SK-N-SH treated with all-trans-retinoic acid at 6 μM for 48 hours (cell line): ENCODE results near the gene PCDHGA1.

Experiments
- ATAC-seq: fragments of 200-7000 bp; cut with Tn5 transposase; 3 replicates; pipeline ENCODE4 v1.9.1; 2020; ENCODE audit warnings: mild to moderate bottlenecking, moderate library complexity
- ARNTL ChIP-seq: fragments of 450-650 bp; formaldehyde crosslinking; IDR thresholded peaks from 2 replicates; pipeline ENCODE4 v1.5.0; 2020; ENCODE audit warnings: low read depth, mild to moderate bottlenecking, moderate library complexity, borderline replicate concordance
- BACH2 ChIP-seq: fragments of 250-450 bp; sonication (Bioruptor Pico); IDR thresholded peaks from 2 replicates; pipeline ENCODE4 v1.9.0; 2021; ENCODE audit warnings: mild to moderate bottlenecking, borderline replicate concordance
- CSDC2 ChIP-seq: fragments of 250-450 bp; sonication (Bioruptor Pico); IDR thresholded peaks from 2 replicates; pipeline ENCODE4 v1.5.0; 2020; ENCODE audit warnings: mild to moderate bottlenecking, moderate library complexity
- ESRRG ChIP-seq: fragments of 250-450 bp; sonication (Bioruptor Pico); IDR thresholded peaks from 2 replicates; pipeline ENCODE4 v1.6.1; 2021; ENCODE audit warnings: mild to moderate bottlenecking
- ISL1 ChIP-seq: fragments of 250-450 bp; sonication (Bioruptor Pico); IDR thresholded peaks from 2 replicates; pipeline ENCODE4 v2.1.2; 2022; ENCODE audit warnings: mild to moderate bottlenecking, moderate library complexity
- OSR1 ChIP-seq: fragments of 250-450 bp; sonication (Bioruptor Pico); IDR thresholded peaks from 2 replicates; pipeline ENCODE4 v1.8.0; 2022; ENCODE audit warnings: moderate library complexity, mild to moderate bottlenecking, inconsistent platforms
- POU6F1 ChIP-seq: fragments of 250-450 bp; sonication (Bioruptor Pico); IDR thresholded peaks from 2 replicates; pipeline ENCODE4 v1.8.0; 2021; ENCODE audit warnings: low read depth, mild to moderate bottlenecking, moderate library complexity, borderline replicate concordance
- PPARA ChIP-seq: fragments of 250-450 bp; sonication (Bioruptor Pico); IDR thresholded peaks from 2 replicates; pipeline ENCODE4 v1.5.0; 2020; ENCODE audit warnings: mild to moderate bottlenecking, borderline replicate concordance
- RARB ChIP-seq: fragments of 250-450 bp; sonication (Bioruptor Pico); IDR thresholded peaks from 2 replicates; pipeline ENCODE4 v1.8.0; 2021; ENCODE audit warnings: mild to moderate bottlenecking, moderate library complexity
- SNAI2 ChIP-seq: fragments of 250-450 bp; sonication (Bioruptor Pico); IDR thresholded peaks from 2 replicates; pipeline ENCODE4 v1.5.0; 2020; ENCODE audit warnings: mild to moderate bottlenecking, moderate library complexity
- TCF4 ChIP-seq: fragments of 250-450 bp; sonication (Bioruptor Pico); IDR thresholded peaks from 2 replicates; pipeline ENCODE4 v1.8.0; 2021; ENCODE audit warnings: mild to moderate bottlenecking, moderate library complexity, borderline replicate concordance
- TOX ChIP-seq: fragments of 250-450 bp; sonication (Bioruptor Pico); IDR thresholded peaks from 2 replicates; pipeline ENCODE4 v1.8.0; 2021; ENCODE audit warnings: mild to moderate bottlenecking, moderate library complexity, borderline replicate concordance
- ZC3H10 ChIP-seq: fragments of 250-450 bp; sonication (Bioruptor Pico); IDR thresholded peaks from 2 replicates; pipeline ENCODE4 v1.5.1; 2021; ENCODE audit warnings: mild to moderate bottlenecking, moderate library complexity
- ZFP3 ChIP-seq: fragments of 250-450 bp; sonication (Bioruptor Pico); IDR thresholded peaks from 2 replicates; pipeline ENCODE4 v1.5.0; 2020; ENCODE audit warnings: mild to moderate bottlenecking, moderate library complexity
- ZFP30 ChIP-seq: fragments of 450-650 bp; formaldehyde crosslinking; IDR thresholded peaks from 2 replicates; pipeline ENCODE4 v1.5.0; 2022; ENCODE audit warnings: mild to moderate bottlenecking, moderate library complexity
- ZNF565 ChIP-seq: fragments of 450-650 bp; formaldehyde crosslinking; conservative IDR thresholded peaks from 2 replicates; pipeline ENCODE4 v1.5.0; 2020; ENCODE audit warnings: low read depth, mild to moderate bottlenecking, moderate library complexity
- ZNF70 ChIP-seq: fragments of 450-650 bp; formaldehyde crosslinking; IDR thresholded peaks from 2 replicates; pipeline ENCODE4 v1.5.0; 2020; ENCODE audit warnings: mild to moderate bottlenecking, moderate library complexity
- ZNF8 ChIP-seq: fragments of 450-650 bp; formaldehyde crosslinking; IDR thresholded peaks from 2 replicates; pipeline ENCODE4 v1.5.0; 2020; ENCODE audit warnings: mild to moderate bottlenecking, moderate library complexity
- TF ChIP-seq, protein P1 (sequence below): fragments of 250-450 bp; sonication (Bioruptor Pico); IDR thresholded peaks from 2 replicates; pipeline ENCODE4 v1.5.0; 2020; ENCODE audit warnings: mild to moderate bottlenecking, moderate library complexity
- TF ChIP-seq, protein P2 (sequence below): fragments of 250-450 bp; sonication (Bioruptor Pico); IDR thresholded peaks from 2 replicates; pipeline ENCODE4 v1.5.1; 2020; ENCODE audit warnings: low read depth, mild to moderate bottlenecking, moderate library complexity

The PCDHGA1 gene

DNA sequence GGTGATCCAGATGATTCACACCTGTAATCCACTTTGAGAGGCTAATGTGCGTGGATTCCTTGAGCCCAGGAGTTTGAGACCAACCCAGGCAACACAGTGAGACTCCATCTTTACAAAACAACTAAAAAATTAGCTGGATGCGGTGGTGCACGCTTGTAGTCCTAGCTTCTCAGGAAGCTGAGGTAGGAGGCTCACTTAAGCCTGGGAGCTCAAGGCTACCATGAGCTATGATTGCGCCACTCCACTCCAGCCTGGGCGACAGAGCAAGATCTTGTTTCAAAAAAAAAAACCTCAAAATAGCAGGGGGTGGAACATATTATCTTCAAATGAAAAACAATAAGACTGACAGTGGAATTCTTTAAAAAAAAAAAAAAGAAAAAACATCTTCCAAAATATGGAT is 217.6 kb downstream of the PCDHGA1 start:
- ATAC-seq: no peak
- TF ChIP-seq, protein P1, sequence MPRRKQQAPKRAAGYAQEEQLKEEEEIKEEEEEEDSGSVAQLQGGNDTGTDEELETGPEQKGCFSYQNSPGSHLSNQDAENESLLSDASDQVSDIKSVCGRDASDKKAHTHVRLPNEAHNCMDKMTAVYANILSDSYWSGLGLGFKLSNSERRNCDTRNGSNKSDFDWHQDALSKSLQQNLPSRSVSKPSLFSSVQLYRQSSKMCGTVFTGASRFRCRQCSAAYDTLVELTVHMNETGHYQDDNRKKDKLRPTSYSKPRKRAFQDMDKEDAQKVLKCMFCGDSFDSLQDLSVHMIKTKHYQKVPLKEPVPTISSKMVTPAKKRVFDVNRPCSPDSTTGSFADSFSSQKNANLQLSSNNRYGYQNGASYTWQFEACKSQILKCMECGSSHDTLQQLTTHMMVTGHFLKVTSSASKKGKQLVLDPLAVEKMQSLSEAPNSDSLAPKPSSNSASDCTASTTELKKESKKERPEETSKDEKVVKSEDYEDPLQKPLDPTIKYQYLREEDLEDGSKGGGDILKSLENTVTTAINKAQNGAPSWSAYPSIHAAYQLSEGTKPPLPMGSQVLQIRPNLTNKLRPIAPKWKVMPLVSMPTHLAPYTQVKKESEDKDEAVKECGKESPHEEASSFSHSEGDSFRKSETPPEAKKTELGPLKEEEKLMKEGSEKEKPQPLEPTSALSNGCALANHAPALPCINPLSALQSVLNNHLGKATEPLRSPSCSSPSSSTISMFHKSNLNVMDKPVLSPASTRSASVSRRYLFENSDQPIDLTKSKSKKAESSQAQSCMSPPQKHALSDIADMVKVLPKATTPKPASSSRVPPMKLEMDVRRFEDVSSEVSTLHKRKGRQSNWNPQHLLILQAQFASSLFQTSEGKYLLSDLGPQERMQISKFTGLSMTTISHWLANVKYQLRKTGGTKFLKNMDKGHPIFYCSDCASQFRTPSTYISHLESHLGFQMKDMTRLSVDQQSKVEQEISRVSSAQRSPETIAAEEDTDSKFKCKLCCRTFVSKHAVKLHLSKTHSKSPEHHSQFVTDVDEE (CRISPR knock-in tag): no peak
- no peak for TF ChIP-seq PPARA (CRISPR knock-in tag)
- TF ChIP-seq OSR1 (CRISPR knock-in tag): no peak
- TF ChIP-seq ESRRG (CRISPR knock-in tag): no peak
- no peak for TF ChIP-seq CSDC2 (CRISPR knock-in tag)
- TF ChIP-seq, protein P2, sequence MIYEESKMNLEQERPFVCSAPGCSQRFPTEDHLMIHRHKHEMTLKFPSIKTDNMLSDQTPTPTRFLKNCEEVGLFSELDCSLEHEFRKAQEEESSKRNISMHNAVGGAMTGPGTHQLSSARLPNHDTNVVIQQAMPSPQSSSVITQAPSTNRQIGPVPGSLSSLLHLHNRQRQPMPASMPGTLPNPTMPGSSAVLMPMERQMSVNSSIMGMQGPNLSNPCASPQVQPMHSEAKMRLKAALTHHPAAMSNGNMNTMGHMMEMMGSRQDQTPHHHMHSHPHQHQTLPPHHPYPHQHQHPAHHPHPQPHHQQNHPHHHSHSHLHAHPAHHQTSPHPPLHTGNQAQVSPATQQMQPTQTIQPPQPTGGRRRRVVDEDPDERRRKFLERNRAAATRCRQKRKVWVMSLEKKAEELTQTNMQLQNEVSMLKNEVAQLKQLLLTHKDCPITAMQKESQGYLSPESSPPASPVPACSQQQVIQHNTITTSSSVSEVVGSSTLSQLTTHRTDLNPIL: no peak
- TF ChIP-seq ZNF8 (CRISPR knock-in tag): no peak
- no peak for TF ChIP-seq ISL1 (CRISPR knock-in tag)
- no peak for TF ChIP-seq ZNF70 (CRISPR knock-in tag)
- no peak for TF ChIP-seq TCF4 (CRISPR knock-in tag)
- TF ChIP-seq ZNF565 (CRISPR knock-in tag): no peak
- TF ChIP-seq RARB (CRISPR knock-in tag): no peak
- TF ChIP-seq POU6F1 (CRISPR knock-in tag): no peak
- no peak for TF ChIP-seq ZC3H10 (CRISPR knock-in tag)
- no peak for TF ChIP-seq TOX
- TF ChIP-seq ZFP30: no peak
- TF ChIP-seq, all 23 proteins: peak for 0

GRCh38 chr5:141557681-141558136 is 227.4 kb downstream of the PCDHGA1 start:
- TF ChIP-seq TCF4 (CRISPR knock-in tag): peak; percentile 35; the same call in 1 of the 2 replicates
- no peak for TF ChIP-seq ESRRG (CRISPR knock-in tag)
- no peak for TF ChIP-seq ZNF8 (CRISPR knock-in tag)
- no peak for TF ChIP-seq OSR1 (CRISPR knock-in tag)
- TF ChIP-seq, protein P2: no peak
- TF ChIP-seq ZC3H10 (CRISPR knock-in tag): peak; percentile 30; the same call in 1 of the 2 replicates
- TF ChIP-seq ZFP3: peak; percentile 68; the same call in 1 of the 2 replicates
- TF ChIP-seq ARNTL: no peak
- TF ChIP-seq SNAI2: peak; percentile 79; the same call in 1 of the 2 replicates
- no peak for TF ChIP-seq ZNF565 (CRISPR knock-in tag)
- TF ChIP-seq ZFP30: no peak
- ATAC-seq: peak; percentile 98

- ATAC-seq: no peak; the same call in 2 of the 3 replicates
These were observed 227.8 kb downstream of the PCDHGA1 start for GRCh38 chr5:141558150-141558549.

More at GRCh38 chr5:141558150-141558549, 227.8 kb downstream of the PCDHGA1 start:
- TF ChIP-seq ZFP3 (0 out of 2 replicates have a peak, but pooled peaks have one; percentile 5), SNAI2 (no peak), POU6F1 (CRISPR knock-in tag) (no peak), BACH2 (CRISPR knock-in tag) (no peak)
